K562 (cell line): ENCODE results near the gene JAKMIP1.

Experiments
- CBX1 ChIP-seq: sonication (generic); IDR thresholded peaks from 2 replicates; pipeline ENCODE4 v1.6.1; 2016; ENCODE audit warnings: antibody characterized with exemption, low read depth, mild to moderate bottlenecking
- CEBPB ChIP-seq: fragments of 450-650 bp; IDR thresholded peaks from 2 replicates; pipeline ENCODE4 v1.6.1; 2016; ENCODE audit warnings: missing genetic modification characterization, missing compliant biosample characterization
- CTCF ChIP-seq, 3 experiments: IDR thresholded peaks in 2 of 3; conservative IDR thresholded peaks in 1 of 3; 2 replicates each; pipeline ENCODE4 v1.5.1; 2011 to 2012; ENCODE audit warnings: low read length in 3 of 3, mild to moderate bottlenecking in 3 of 3, control low read depth in 2 of 3, improper control_type of control experiment in 1 of 3, inconsistent platforms in 1 of 3, low read depth in 1 of 3, mixed read lengths in 1 of 3, moderate library complexity in 1 of 3; ENCODE audit not compliant: insufficient read depth in 2 of 3
- FOSL1 ChIP-seq: fragments of 200-800 bp; sonication (Bioruptor generic); conservative IDR thresholded peaks from 2 replicates; pipeline ENCODE4 v1.6.1; 2016; ENCODE audit warnings: missing genetic modification characterization, missing compliant biosample characterization
- SAFB2 ChIP-seq: fragments of 200-400 bp; formaldehyde crosslinking; IDR thresholded peaks from 2 replicates; pipeline ENCODE4 v1.6.1; 2018; ENCODE audit warnings: borderline replicate concordance, low read length, low read depth, moderate library complexity; ENCODE audit not compliant: severe bottlenecking
- SMARCC2 ChIP-seq: fragments of 450-650 bp; IDR thresholded peaks from 2 replicates; pipeline ENCODE4 v1.6.1; 2017; ENCODE audit warnings: antibody characterized with exemption, moderate library complexity, mild to moderate bottlenecking, low read depth
- SMARCE1 ChIP-seq: fragments of 450-650 bp; IDR thresholded peaks from 2 replicates; pipeline ENCODE4 v1.7.1; 2016; ENCODE audit warnings: mild to moderate bottlenecking
- SP1 ChIP-seq: sonication (generic); formaldehyde crosslinking; IDR thresholded peaks from 2 replicates; pipeline ENCODE4 v1.8.1; 2022; ENCODE audit warnings: mild to moderate bottlenecking, missing genetic modification reagents
- TAF1 ChIP-seq: IDR thresholded peaks from 2 replicates; pipeline ENCODE4 v1.6.1; 2011; ENCODE audit warnings: mild to moderate bottlenecking, low read length, moderate library complexity; ENCODE audit not compliant: insufficient read depth, control insufficient read depth, severe bottlenecking; ENCODE audit errors: extremely low read depth
- TAF7 ChIP-seq: fragments of 450-650 bp; IDR thresholded peaks from 2 replicates; pipeline ENCODE4 v1.6.1; 2016; ENCODE audit warnings: missing genetic modification characterization, missing compliant biosample characterization

GRCh38 chr4:6032249-6033244 lies 167.8 kb downstream of the JAKMIP1 start:
- TF ChIP-seq FOSL1 (no peak), SMARCE1 (no peak), CEBPB (tag) (no peak), SMARCC2 (no peak), TAF7 (tag) (no peak), CBX1 (no peak), SAFB2 (no peak), CTCF (IDR thresholded peaks at IDR 0.05 in 2 of 3, conservative IDR thresholded peaks at IDR 0.05 in 1 of 3; ENCODE audit: insufficient read depth in 2 of 3, low read depth in 1 of 3, low read length in 3 of 3) (peak in 2 of 3 experiments; percentile 6 to 24; a peak in 2 of 6 replicates), SP1 (CRISPR knock-in tag) (no peak), TAF1 (no peak)
